Measurements from ENCODE around the gene SAMHD1. TPM values are rescaled to one million over a fixed set of nuclear protein-coding genes. Genes with fewer than 3 reads are reported as not detected.

Gene SAMHD1
- total and polyA plus RNA-seq, 2 experiments from 2014 or later, result 27.0 to 29.5 TPM

DNA sequence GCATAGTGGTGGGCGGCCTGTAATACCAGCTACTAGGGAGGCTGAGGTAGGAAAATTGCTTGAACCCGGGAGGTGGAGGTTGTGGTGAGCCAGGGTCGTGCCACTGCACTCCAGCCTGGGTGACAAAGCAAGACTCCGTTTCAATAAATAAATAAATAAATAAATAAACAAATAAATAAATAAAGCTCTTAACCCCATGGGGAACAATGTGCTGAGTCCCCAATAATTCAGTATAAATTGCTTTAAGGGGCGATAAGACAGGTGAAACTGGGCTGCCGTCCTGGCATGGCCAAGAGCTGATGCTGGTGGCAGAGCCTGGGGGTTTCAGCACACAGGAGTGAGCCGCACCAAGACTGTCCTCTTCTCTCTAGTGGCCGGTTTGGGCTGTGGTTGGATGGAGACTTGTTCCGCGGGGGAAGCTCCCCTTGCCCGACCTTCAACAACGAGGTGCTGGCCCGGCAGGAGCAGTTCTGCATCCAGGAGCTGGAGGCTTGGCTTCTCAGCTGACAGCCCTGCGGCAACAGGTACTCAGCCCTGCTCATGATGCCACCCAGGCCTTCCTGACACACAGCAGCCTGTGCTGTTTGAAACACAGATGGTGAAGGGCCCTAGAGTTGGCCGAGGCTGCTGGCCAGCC is 62.5 kb downstream of the SAMHD1 start:
- TF ChIP-seq, protein P1, sequence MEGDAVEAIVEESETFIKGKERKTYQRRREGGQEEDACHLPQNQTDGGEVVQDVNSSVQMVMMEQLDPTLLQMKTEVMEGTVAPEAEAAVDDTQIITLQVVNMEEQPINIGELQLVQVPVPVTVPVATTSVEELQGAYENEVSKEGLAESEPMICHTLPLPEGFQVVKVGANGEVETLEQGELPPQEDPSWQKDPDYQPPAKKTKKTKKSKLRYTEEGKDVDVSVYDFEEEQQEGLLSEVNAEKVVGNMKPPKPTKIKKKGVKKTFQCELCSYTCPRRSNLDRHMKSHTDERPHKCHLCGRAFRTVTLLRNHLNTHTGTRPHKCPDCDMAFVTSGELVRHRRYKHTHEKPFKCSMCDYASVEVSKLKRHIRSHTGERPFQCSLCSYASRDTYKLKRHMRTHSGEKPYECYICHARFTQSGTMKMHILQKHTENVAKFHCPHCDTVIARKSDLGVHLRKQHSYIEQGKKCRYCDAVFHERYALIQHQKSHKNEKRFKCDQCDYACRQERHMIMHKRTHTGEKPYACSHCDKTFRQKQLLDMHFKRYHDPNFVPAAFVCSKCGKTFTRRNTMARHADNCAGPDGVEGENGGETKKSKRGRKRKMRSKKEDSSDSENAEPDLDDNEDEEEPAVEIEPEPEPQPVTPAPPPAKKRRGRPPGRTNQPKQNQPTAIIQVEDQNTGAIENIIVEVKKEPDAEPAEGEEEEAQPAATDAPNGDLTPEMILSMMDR (IDR thresholded peaks at IDR 0.05; ENCODE audit: poor library complexity), result no peak
- TF ChIP-seq EZH2 (IDR thresholded peaks at IDR 0.05; ENCODE audit: borderline replicate concordance), result no peak
- no peak for TF ChIP-seq EZH2phosphoT487 (IDR thresholded peaks at IDR 0.05; ENCODE audit: low read depth, severe bottlenecking, unreplicated experiment)
- no peaks in the 10 kb centered on the region for H3K9me3 ChIP-seq (ENCODE audit: low read depth)
- H3K4me1 ChIP-seq (ENCODE audit: insufficient read depth), result no peaks in the 10 kb centered on the region
- no peaks in the 10 kb centered on the region for H4K20me1 ChIP-seq (ENCODE audit: insufficient read depth, poor library complexity, severe bottlenecking)
- DNase-seq (ENCODE audit: low spot score), result no peak
- WGBS (ENCODE audit: low lambda C conversion rate, missing lambda C conversion rate), result 87% methylated on average over 15 of the region's 15 CpGs
- no peaks in the 10 kb centered on the region for H3K79me2 ChIP-seq
- H3K4me2 ChIP-seq, result no peak overlapping the region
- H3K27me3 ChIP-seq, result no peaks in the 10 kb centered on the region
- no peaks in the 10 kb centered on the region for H3K36me3 ChIP-seq (replicated peaks; ENCODE audit: insufficient read depth, low read depth)
- H3K27ac ChIP-seq, result no peak overlapping the region
- H2AFZ ChIP-seq, result no peak overlapping the region
- no peaks in the 10 kb centered on the region for H3K9me2 ChIP-seq (replicated peaks; ENCODE audit: insufficient read depth)
- H3K4me3 ChIP-seq, result no peak overlapping the region

DNA sequence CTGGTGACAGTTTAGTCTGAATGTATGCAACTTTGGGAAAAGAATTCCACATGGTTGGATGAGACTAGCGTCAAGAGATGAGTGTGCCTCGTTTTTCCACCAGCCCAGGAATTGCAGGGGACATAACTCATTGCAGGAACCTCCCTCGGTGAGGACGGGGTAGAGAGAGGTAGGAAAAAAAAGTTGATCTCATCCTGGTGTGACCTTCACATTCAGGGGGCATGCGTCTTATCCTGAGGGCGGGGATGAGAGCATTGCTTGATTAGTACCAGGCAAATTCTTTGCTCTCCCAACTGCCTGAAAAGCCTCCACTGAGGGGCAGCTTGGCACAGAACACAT is 63.8 kb downstream of the SAMHD1 start:
- H3K4me2 ChIP-seq, result peak overlapping the region; percentile 47
- H3K9me3 ChIP-seq (ENCODE audit: low read depth), result no peaks in the 10 kb centered on the region
- H3K36me3 ChIP-seq (replicated peaks; ENCODE audit: insufficient read depth, low read depth), result no peaks in the 10 kb centered on the region
- WGBS (ENCODE audit: low lambda C conversion rate, missing lambda C conversion rate), result 62% methylated on average over 6 of the region's 6 CpGs
- no peaks in the 10 kb centered on the region for H3K4me1 ChIP-seq (ENCODE audit: insufficient read depth)
- no peaks in the 10 kb centered on the region for H3K27me3 ChIP-seq
- no peaks in the 10 kb centered on the region for H3K79me2 ChIP-seq
- no peak overlapping the region for H3K4me3 ChIP-seq
- H3K9me2 ChIP-seq (replicated peaks; ENCODE audit: insufficient read depth), result no peaks in the 10 kb centered on the region
- H3K27ac ChIP-seq, result no peak overlapping the region
- H2AFZ ChIP-seq, result no peak overlapping the region
- TF ChIP-seq, protein P1 (IDR thresholded peaks at IDR 0.05; ENCODE audit: poor library complexity), result no peak
- TF ChIP-seq EZH2 (IDR thresholded peaks at IDR 0.05; ENCODE audit: borderline replicate concordance), result no peak
- no peak for TF ChIP-seq EZH2phosphoT487 (IDR thresholded peaks at IDR 0.05; ENCODE audit: low read depth, severe bottlenecking, unreplicated experiment)
- H4K20me1 ChIP-seq (ENCODE audit: insufficient read depth, poor library complexity, severe bottlenecking), result no peaks in the 10 kb centered on the region
- no peak for DNase-seq (ENCODE audit: low spot score)

GRCh38 chr20:36886859-36887751 is 64.4 kb downstream of the SAMHD1 start:
- TF ChIP-seq, protein P1 (IDR thresholded peaks at IDR 0.05; ENCODE audit: poor library complexity), result peak; percentile 96
- TF ChIP-seq EZH2phosphoT487 (IDR thresholded peaks at IDR 0.05; ENCODE audit: low read depth, severe bottlenecking, unreplicated experiment), result no peak
- H3K4me2 ChIP-seq, result peak overlapping the region; percentile 47
- no peaks in the 10 kb centered on the region for H3K9me2 ChIP-seq (replicated peaks; ENCODE audit: insufficient read depth)
- no peak overlapping the region for H3K27ac ChIP-seq
- peak overlapping the region; percentile 35 for H2AFZ ChIP-seq
- no peaks in the 10 kb centered on the region for H3K27me3 ChIP-seq
- DNase-seq (ENCODE audit: low spot score), result peak; percentile 90
- no peaks in the 10 kb centered on the region for H3K36me3 ChIP-seq (replicated peaks; ENCODE audit: insufficient read depth, low read depth)
- no peaks in the 10 kb centered on the region for H3K4me1 ChIP-seq (ENCODE audit: insufficient read depth)
- no peaks in the 10 kb centered on the region for H3K79me2 ChIP-seq
- no peaks in the 10 kb centered on the region for H4K20me1 ChIP-seq (ENCODE audit: insufficient read depth, poor library complexity, severe bottlenecking)
- H3K9me3 ChIP-seq (ENCODE audit: low read depth), result no peaks in the 10 kb centered on the region
- WGBS (ENCODE audit: low lambda C conversion rate, missing lambda C conversion rate), result 31% methylated on average over 24 of the region's 24 CpGs
- no peak overlapping the region for H3K4me3 ChIP-seq

Data from hepatocyte (in vitro differentiated cells).